SK-N-SH (cell line): Measurements from ENCODE around the gene WNT8B.

ENCODE experiments used
- EZH2phosphoT487 ChIP-seq: fragments of 200-600 bp; sonication (generic); IDR thresholded peaks from 2 replicates; pipeline ENCODE4 v1.6.1; 2017; ENCODE audit warnings: low read depth, mixed run types, mild to moderate bottlenecking, antibody characterized with exemption, moderate library complexity, borderline replicate concordance
- GATA2 ChIP-seq: sonication (generic); formaldehyde crosslinking; IDR thresholded peaks from 2 replicates; pipeline ENCODE4 v1.5.0; 2020; ENCODE audit warnings: mild to moderate bottlenecking, missing genetic modification reagents
- POLR2AphosphoS5 ChIP-seq: IDR thresholded peaks from 2 replicates; pipeline ENCODE4 v1.6.1; 2012; ENCODE audit warnings: low read depth, low read length
- TF ChIP-seq, protein P1 (sequence below): fragments of 200-600 bp; sonication (generic); IDR thresholded peaks from 2 replicates; pipeline ENCODE4 v1.6.1; 2017; ENCODE audit warnings: antibody characterized with exemption, mild to moderate bottlenecking, moderate library complexity

- TF ChIP-seq EZH2phosphoT487 (no peak), POLR2AphosphoS5 (no peak), GATA2 (CRISPR knock-in tag) (no peak)
- TF ChIP-seq, protein P1, sequence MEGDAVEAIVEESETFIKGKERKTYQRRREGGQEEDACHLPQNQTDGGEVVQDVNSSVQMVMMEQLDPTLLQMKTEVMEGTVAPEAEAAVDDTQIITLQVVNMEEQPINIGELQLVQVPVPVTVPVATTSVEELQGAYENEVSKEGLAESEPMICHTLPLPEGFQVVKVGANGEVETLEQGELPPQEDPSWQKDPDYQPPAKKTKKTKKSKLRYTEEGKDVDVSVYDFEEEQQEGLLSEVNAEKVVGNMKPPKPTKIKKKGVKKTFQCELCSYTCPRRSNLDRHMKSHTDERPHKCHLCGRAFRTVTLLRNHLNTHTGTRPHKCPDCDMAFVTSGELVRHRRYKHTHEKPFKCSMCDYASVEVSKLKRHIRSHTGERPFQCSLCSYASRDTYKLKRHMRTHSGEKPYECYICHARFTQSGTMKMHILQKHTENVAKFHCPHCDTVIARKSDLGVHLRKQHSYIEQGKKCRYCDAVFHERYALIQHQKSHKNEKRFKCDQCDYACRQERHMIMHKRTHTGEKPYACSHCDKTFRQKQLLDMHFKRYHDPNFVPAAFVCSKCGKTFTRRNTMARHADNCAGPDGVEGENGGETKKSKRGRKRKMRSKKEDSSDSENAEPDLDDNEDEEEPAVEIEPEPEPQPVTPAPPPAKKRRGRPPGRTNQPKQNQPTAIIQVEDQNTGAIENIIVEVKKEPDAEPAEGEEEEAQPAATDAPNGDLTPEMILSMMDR: no peak
Observed at GRCh38 chr10:100485801-100486495, 23.1 kb downstream of the WNT8B start.
